Fibroblast of the aortic adventitia (primary cell): ENCODE measurements around the gene KCNS3. TPM values are rescaled to one million over a fixed set of nuclear protein-coding genes. Genes with fewer than 3 reads are reported as not detected.
A peak's percentile ranks its signal among the peaks of the same experiment; 100 is the strongest.

Source experiments
- DNase-seq: peaks from one replicate; pipeline ENCODE4 v3.0.0-alpha.2; 2010; ENCODE audit warnings: low read depth
- H3K4me3 ChIP-seq: 2 replicates; pipeline ENCODE4 v1.5.1; 2011; ENCODE audit warnings: low read depth, mild to moderate bottlenecking, control low read depth, low read length, moderate library complexity
- CTCF ChIP-seq: IDR thresholded peaks from 2 replicates; pipeline ENCODE4 v1.5.1; 2011; ENCODE audit warnings: mild to moderate bottlenecking, low read length, control low read depth, inconsistent platforms; ENCODE audit not compliant: insufficient read depth
- total RNA-seq: library from RNA; depleted of rRNA; stranded (reverse); fragments of >200 nt; gene quantifications from 2 replicates; pipeline ENCODE4 v1.2.3, GENCODE V29; 2012; ENCODE audit warnings: low replicate concordance

Gene KCNS3
- total RNA-seq, 1 donor = 0.36 TPM

- TF ChIP-seq CTCF = no peak
- no peak for DNase-seq
- no peak overlapping the region for H3K4me3 ChIP-seq
These were observed 37.5 kb downstream of the KCNS3 start for GRCh38 chr2:17915811-17916518.

GRCh38 chr2:17916584-17916983 lies 38.1 kb downstream of the KCNS3 start:
- no peak overlapping the region for H3K4me3 ChIP-seq
- DNase-seq = no peak
- TF ChIP-seq CTCF = no peak

- no peak for DNase-seq
- TF ChIP-seq CTCF = no peak
- H3K4me3 ChIP-seq = no peak overlapping the region
These were observed 40.3 kb downstream of the KCNS3 start for GRCh38 chr2:17918789-17919188.

- H3K4me3 ChIP-seq = no peak overlapping the region
- DNase-seq = no peak
- no peak for TF ChIP-seq CTCF
These were observed 52.3 kb downstream of the KCNS3 start for GRCh38 chr2:17930773-17931172.

GRCh38 chr2:17933256-17933655 lies 54.8 kb downstream of the KCNS3 start:
- DNase-seq = peak; percentile 3
- no peak overlapping the region for H3K4me3 ChIP-seq
- no peak for TF ChIP-seq CTCF

GRCh38 chr2:17934721-17935120 lies 56.3 kb downstream of the KCNS3 start:
- H3K4me3 ChIP-seq = no peak overlapping the region
- peak; percentile 73 for DNase-seq
- no peak for TF ChIP-seq CTCF

- no peak overlapping the region for H3K4me3 ChIP-seq
- DNase-seq = no peak
- TF ChIP-seq CTCF = no peak
These were observed 56.9 kb downstream of the KCNS3 start for GRCh38 chr2:17935242-17935885.
